ENCODE measurements around the gene AP1G1.

AP1G1 gene

GRCh38 chr16:71748226-71748625, 60.4 kb downstream of the AP1G1 start:
- no peak for DNase-seq

DNA sequence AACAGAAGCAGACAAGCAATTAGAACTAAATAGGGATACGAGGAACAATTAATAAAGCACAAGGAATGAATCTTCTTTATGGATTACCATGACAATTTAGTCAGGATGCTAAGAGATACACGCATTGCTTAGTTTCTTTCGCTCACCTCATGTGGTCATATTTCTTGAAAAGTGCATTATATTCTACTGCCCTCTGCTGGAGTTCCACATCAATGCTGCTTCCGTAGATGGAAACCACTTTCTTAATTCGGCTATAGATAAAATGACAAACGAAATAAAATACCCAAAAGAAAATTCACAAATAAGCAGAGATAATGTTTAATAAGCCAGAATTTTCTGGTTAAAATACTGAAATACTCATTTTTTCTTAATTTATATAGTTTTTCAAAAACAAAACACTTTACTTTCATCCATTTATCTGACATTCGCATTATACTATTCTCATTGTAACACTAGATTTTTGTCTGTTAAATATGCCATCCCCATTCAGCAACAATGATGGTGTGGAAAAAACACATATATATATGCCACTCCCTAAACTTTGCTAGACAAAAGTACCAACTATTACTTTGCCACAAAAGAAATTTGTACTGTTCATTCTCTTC, 62.1 kb downstream of the AP1G1 start:
- no peak for DNase-seq

DNA sequence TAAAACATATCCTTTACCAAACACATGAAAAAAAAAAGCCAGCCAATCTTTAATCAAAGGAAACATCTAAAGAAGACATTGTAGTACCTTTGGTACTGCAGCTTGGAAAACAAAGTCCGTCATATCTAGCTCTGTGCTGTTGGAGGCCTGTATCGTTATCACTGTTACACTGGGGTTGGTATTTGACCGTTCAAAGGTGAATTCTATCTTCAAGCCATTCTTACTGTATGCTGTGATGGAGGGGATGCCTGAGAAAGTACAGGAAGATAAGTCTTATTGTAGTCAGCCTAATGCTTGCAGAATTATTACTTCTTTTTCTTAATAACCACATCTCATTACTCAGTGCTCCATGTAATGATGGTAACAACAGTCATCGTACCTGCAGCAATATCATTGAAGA, 69.8 kb downstream of the AP1G1 start:
- no peak for DNase-seq

- DNase-seq: no peak
Measured at GRCh38 chr16:71737501-71737900, 71.1 kb downstream of the AP1G1 start.

DNA sequence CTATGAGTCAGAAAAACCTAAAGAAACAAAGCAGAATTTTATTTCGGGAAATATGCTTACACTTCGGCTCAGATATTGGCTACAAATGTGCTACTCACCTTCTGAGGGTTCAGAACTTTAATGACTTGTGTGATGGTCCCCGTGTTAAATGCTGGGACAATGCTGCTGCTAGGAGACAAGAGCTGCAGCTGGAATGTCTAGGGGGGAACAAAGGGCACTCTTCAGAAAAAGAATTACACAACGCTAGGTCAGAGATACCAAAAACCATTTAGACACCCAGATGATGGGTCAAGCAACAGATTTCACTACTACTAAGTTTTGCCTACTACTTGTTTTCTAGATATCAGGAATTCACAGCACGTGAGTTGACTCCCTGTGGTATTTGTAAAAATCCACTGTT, 74.1 kb downstream of the AP1G1 start:
- no peak for DNase-seq

- no peak for DNase-seq
Measured at GRCh38 chr16:71732587-71732986, 76.0 kb downstream of the AP1G1 start.

DNA sequence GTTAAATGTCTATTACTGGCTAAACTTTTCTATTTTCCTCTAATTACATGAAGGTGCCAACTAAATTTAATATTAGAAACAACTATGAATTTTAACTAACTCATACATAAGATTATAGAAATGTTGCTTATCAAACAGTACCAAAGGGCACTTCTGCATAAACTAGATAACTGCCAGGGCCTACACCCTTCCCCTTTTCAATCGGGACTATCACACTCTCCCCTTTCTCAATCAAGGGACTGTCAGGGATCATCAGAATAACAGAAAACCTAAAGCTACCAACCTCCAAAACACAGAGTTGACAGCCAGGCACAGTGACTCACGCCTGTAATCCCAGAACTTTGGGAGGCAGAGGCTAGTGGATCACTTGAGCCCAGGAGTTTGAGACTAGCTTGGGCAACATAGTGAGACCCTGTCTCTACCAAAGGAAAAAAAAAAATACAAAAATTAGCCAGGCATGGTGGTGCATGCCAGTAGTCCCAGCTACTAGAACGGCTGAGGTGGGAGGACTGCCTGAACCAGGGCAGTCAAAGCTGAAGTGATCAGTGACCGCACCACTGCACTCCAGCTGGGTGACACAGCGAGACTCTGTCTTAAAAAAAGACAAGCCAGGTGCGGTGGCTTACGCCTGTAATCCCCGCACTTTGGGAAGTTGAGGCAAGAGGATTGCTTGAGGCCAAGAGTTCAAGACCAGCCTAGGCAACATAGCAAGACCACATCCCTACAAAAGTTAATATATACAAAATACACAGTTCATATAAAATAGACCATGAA, 80.9 kb downstream of the AP1G1 start:
- DNase-seq: no peak

DNA sequence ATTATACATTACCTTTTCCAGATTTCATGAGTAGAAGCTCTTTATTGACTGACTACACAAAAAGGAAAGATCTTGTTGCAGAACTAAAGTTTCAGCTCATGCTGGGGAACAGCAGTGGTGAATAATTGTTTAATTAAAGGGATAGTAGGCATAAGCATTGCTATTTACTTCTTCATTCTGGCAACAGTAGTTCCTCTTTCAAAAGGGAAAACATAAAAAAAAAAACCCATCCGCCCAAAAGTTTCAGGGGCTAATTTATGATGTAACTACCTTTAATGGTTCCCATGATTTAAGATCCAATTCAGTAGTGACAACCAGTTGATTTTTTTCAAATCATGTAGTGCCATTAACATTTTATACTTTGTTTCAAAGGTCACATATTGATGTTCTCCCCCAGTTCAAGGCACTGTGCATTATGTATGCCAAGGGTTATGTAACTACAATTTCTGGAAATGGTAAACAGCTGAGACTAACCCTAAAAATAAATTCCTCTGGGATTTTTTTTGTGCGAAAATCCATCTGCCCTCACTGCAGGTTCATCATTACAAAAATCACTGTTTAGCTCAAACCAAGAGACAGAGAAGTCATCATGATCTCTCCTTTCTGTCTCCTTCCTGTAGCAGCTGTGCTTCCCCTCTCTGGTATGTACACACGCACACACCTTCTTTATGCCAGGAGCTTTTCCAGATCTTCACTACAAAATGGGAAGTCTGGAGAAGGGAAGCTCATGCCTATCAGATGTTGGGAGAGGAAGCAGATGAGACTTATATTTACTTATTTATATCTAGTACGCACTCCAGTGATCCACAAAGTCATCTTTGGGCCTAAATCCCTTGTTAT, 81.9 kb downstream of the AP1G1 start:
- no peak for DNase-seq

DNA sequence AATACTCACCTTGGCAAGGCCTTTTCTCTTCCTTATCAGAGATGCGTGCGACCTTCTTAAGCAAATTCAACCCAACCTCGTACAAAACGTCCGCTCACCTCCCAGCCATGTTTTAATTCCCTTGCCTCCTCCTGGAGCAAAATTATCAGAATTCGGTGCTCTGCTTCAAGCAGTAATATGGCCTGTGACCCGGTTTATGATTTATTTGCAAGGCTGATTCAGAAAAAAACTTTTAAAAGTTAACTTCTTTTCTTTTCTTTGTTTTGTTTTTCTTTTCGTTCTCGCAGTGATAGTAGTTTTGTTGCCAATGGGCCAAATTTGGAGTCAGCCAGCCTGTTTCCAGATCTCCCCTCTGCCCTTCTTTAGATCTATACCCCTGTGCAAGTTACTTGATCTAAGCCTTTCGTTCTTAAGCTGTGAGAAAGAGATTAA, 84.3 kb downstream of the AP1G1 start, which contains the start of gene PHLPP2:
PHLPP2 (minus strand) TSS at position 382 of the 432 bp plus-strand sequence. CDS start 9,906 bp downstream, outside the sequence.
- no peak for DNase-seq

GRCh38 chr16:71723537-71724319, 84.9 kb downstream of the AP1G1 start:
- DNase-seq: peak; percentile 23

GRCh38 chr16:71722801-71723536, 85.7 kb downstream of the AP1G1 start:
- peak; percentile 11 for DNase-seq

GRCh38 chr16:71721066-71721740, 87.4 kb downstream of the AP1G1 start:
- DNase-seq: no peak

DNA sequence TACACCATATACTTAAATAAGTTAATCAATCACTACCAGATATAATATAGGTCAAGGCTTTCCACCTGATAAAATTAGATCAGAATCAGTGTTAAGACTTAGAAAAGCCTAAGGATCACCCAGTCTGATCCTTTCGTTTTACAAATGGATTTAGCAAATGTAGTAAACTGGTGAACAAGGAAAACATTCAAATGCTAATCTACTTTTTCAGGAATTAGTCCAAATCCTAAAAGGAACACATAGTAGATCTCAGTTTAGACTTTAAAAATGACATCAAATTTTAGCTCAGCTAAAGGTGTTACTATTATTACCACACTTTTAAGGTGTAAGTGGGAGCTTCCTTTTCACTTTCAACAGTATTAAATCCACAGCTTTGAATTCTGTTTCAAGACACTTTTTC, 96.1 kb downstream of the AP1G1 start:
- DNase-seq: no peak

DNA sequence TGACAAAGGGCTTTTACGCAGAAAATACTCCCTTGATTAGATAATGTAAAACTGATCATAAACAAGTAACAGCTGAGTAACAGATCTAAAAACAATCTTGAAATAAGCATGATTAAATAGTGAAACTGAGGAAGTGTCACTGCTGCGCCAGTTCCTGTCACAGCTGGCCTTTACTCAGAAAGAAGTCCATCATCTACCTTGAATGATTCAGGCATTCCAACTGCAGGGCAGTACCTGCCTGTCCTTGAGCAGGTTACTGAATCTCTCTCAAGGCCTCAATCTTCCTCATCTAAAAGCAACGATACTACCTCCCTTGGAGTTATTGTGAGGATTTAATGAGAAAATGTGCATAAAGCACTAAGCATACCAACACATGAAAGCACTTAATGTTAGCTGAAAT, 96.8 kb downstream of the AP1G1 start:
- no peak for DNase-seq

GRCh38 chr16:71709229-71709781, 99.3 kb downstream of the AP1G1 start:
- no peak for DNase-seq

GRCh38 chr16:71708696-71709095, 99.9 kb downstream of the AP1G1 start:
- DNase-seq: no peak

DNA sequence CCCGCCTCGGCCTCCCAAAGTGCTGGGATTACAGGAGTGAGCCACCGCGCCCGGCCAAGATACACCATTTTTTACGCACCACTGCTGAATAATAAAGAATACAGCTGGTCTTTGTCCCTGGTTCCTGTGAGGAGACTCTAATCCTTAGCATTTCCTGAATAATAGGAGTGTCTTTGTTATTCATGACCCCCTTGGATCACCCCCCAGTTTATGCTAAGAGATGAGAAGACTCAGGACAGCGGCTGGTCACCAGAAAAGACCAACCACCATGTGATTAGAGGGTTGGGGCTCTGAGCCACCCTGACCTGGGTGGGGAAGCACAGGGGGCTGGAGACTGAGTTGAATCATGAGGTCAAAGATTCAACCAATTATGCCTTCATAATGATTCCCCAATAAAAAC, 101.4 kb downstream of the AP1G1 start:
- DNase-seq: no peak

- no peak for DNase-seq
Measured at GRCh38 chr16:71706046-71706445, 102.6 kb downstream of the AP1G1 start.

GRCh38 chr16:71703333-71703732, 105.3 kb downstream of the AP1G1 start:
- no peak for DNase-seq

DNA sequence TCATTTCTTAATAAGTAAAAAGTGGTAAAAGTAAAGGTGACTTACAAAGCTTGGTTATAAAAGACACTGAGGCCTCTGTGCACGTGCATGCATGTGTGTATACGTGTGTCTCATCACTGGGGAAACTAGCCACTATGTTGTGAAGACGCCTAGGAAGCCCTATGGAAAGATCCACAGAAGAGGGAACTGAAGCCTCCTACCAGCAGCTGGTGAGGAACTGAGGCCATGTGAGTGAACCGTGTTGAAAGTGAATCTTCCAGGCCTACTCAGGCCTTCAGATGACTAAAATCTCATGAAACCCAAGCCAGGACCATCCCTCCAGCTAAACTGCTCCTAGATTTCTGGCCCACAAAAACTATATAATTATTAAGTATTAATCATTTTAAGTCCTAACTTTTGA, 107.8 kb downstream of the AP1G1 start:
- no peak for DNase-seq

DNA sequence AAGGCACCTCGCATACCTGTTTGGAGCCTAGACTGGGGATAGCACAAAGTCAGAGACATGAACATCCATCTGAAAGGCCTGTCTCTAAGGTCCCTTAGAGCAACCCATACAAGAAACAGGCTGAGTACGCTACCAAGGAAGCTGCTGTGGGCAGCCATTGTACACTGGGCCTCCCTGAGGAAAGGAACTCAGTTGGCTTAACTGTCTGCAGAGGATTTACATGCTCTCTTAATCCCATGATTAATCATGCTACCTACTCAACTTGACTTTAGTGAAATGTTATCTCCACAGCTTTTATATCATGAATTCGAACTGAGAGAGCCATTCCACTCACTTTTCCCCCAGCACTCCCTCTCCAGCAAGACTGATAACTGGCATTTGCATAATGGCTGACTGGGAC, 110.1 kb downstream of the AP1G1 start:
- no peak for DNase-seq
